HG03064 (cell line): ENCODE measurements around the gene DNAJB7.
"Not testable (repeated sequence)": the region's sequence is repeated elsewhere in the genome, so short reads cannot be mapped to it uniquely, and the experiment has no call there.

Experiments used
- ATAC-seq: cut with Tn5 transposase; IDR thresholded peaks from one replicate; pipeline ENCODE4 v1.9.1; 2021; ENCODE audit warnings: low read depth; ENCODE audit not compliant: unreplicated experiment

Gene DNAJB7

DNA sequence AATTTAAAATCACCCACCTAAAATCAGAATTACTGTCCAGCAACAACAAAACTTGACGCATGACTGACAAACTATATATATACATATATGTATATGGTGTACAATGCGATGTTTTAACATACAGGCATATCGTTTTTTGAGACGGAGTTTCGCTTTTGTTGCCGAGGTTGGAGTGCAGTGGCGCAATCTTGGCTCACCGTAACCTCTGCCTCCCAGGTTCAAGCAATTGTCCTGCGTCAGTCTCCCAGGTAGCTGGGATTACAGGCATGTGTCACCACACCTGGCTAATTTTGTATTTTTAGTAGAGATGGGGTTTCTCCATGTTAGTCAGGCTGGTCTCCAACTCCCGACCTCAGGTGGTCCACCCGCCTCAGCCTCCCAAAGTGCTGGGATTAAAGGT lies 16.1 kb downstream of the DNAJB7 start:
- ATAC-seq = not testable (repeated sequence)

- ATAC-seq = no peak
Observed at GRCh38 chr22:40844951-40845350, 17.0 kb downstream of the DNAJB7 start.

- no peak for ATAC-seq
Observed at GRCh38 chr22:40838486-40838885, 23.4 kb downstream of the DNAJB7 start.

GRCh38 chr22:40834619-40835018 lies 27.3 kb downstream of the DNAJB7 start:
- ATAC-seq = no peak

DNA sequence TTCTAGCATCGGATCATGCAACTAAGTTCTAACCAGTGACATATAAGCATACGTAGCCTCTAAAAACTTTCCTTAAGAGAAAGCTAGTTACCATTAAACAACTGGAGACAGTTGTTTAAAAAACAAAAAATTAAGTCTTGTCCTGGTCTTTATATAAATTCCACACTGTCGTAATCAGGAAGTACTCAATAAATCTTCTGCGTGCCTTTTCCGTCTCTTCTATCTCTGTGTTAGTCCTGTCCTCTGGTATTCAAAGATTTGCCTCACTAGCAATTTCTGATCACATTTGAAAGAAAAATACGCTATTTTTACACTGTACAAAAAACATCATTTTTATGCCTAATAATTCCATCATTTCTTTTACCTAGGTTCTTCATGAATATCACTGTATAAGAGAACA lies 32.8 kb downstream of the DNAJB7 start:
- ATAC-seq = no peak

- ATAC-seq = no peak
Observed at GRCh38 chr22:40826984-40827741, 34.8 kb downstream of the DNAJB7 start.

DNA sequence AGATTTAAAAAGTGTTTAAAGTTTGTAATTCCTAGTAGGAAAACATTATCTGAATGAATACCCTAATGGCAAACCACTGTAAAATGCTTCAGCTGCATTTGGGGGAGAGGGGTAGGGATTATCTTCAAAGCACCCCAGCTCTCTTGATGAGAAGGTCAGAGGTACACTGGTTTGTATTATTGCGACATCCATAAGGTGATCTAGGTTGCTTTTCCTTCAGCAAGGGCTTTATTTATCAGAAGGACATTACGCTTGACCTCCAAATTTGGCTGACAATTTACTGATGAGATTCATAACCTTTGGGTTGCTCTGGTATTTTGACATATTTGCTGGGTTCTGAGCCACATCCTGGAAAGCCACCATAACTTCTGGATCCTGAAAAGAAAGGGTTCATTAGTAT lies 35.6 kb downstream of the DNAJB7 start:
- not testable (repeated sequence) for ATAC-seq

DNA sequence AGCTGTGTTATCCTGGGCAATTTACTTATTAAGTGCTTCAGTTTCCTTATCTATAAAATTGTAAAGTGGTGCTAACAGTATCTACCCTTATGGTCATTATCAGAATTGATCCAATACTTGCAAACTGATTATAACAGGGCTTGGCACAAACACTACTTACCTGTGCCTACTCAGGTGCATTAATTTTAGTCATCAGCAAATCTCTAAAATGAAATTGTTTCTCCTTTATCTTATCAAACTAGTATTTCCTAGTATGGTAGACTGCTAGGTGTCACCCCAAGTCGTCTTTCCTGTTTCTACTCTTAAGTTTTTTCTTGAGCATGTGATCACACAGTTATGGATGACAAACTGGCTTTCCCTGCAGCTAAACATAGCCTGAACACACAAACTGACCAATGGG lies 38.5 kb downstream of the DNAJB7 start:
- ATAC-seq = no peak

GRCh38 chr22:40819599-40820140 lies 42.2 kb downstream of the DNAJB7 start:
- ATAC-seq = no peak

- peak; percentile 76 for ATAC-seq
Observed at GRCh38 chr22:40818747-40819598, 42.9 kb downstream of the DNAJB7 start, which contains the start of gene SLC25A17. TSS of gene SLC25A17 (minus strand) at chr22:40819346. CDS start at chr22:40819248, 98 bp downstream.

DNA sequence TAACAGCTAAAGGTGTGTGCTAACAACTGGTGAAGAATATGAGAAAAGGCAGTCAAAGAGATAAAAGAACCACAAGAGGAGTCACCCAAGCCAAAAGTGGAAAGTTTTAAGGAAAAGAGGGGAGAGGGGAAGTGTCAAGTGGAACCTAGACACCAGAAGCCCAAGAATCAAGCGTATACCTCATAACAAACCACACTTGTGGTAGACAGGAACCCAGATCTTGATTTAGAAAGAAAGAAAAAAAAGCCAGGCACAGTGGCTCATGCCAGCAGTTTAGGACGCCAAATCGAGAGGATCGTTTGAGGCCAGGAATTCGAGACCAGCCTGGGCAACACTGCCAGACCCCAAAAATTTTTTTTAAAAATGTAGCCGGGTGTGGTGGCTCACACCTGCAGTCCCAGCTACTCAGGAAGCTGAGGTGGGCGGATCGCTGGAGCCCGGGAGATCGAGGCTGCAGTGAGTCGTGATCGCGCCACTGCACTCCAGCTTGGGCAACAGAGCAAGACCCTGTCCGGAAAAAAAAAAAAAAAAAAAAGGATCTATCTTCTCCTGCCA lies 43.6 kb downstream of the DNAJB7 start:
- ATAC-seq = no peak

DNA sequence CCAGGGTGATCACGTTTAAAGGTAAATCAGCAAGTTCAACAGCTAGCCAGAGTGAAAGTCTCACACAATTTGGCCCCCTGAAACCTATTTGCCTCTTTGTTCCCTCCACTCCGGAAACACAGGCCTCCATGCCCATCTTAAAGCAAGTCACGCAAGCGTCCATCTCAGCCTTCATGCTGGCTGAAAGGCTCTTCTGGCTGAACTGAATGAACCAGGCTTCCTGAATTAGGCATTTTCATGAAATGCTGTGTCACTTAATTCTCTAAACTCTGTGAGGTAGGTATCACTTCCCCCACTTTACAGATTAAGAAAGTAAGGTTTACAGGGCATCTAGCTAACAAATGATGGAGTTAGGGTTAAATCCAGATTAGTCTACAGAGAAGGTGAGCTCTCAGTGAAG lies 44.2 kb downstream of the DNAJB7 start:
- ATAC-seq = no peak

GRCh38 chr22:40813912-40814315 lies 48.0 kb downstream of the DNAJB7 start:
- no peak for ATAC-seq
